HEK293 (cell line): Measurements from ENCODE around the gene ADGRD1.

Source experiments
- CTCF ChIA-PET: fragments of 350-600 bp; formaldehyde crosslinking; extraction: SDS; loops from one replicate; lab custom pipeline; 2021; ENCODE audit warnings: antibody characterized with exemption; lab: Yijun Ruan, JAX
- POLR2A ChIA-PET: fragments of 300-600 bp; formaldehyde crosslinking; extraction: SDS; loops from one replicate; lab custom pipeline; 2020; ENCODE audit warnings: antibody characterized with exemption, inconsistent platforms; lab: Yijun Ruan, JAX
- H3K27ac ChIP-seq: fragments of 200-500 bp; sonication (Bioruptor generic); 2 replicates; pipeline ENCODE4 v1.5.1; 2014; ENCODE audit warnings: low read depth, low read length, control low read depth, inconsistent platforms; ENCODE audit errors: extremely low read depth
- H3K36me3 ChIP-seq, 2 experiments: fragments of 200-500 bp in 1 of 2; sonication (Bioruptor generic) in 1 of 2; 1 replicate in 1 of 2; 2 replicates in 1 of 2; pipeline ENCODE4 v1.5.1; 2014 to 2017; ENCODE audit warnings: inconsistent platforms in 2 of 2, low read length in 2 of 2; ENCODE audit not compliant: control insufficient read depth in 2 of 2, insufficient read depth in 1 of 2
- H3K4me1 ChIP-seq: fragments of 200-500 bp; sonication (Bioruptor generic); 2 replicates; pipeline ENCODE4 v1.5.1; 2014; ENCODE audit warnings: mild to moderate bottlenecking, low read length, inconsistent platforms; ENCODE audit not compliant: control insufficient read depth, insufficient read depth
- H3K4me3 ChIP-seq: 2 replicates; pipeline ENCODE4 v1.5.1; 2011; ENCODE audit warnings: low read depth, mild to moderate bottlenecking, control low read depth, low read length, moderate library complexity
- H3K9me3 ChIP-seq: fragments of 200-500 bp; sonication (Bioruptor generic); 2 replicates; pipeline ENCODE4 v1.5.1; 2014; ENCODE audit warnings: low read depth, low read length, inconsistent platforms; ENCODE audit not compliant: control insufficient read depth, insufficient read depth
- BCL11A ChIP-seq: fragments of 450-650 bp; formaldehyde crosslinking; IDR thresholded peaks from 2 replicates; pipeline ENCODE4 v1.5.1; 2016; ENCODE audit warnings: low read depth, missing biosample characterization, missing genetic modification characterization
- SALL2 ChIP-seq: fragments of 450-650 bp; formaldehyde crosslinking; IDR thresholded peaks from 2 replicates; pipeline ENCODE4 v1.5.0; 2017; ENCODE audit warnings: missing biosample characterization, mild to moderate bottlenecking, missing genetic modification characterization, borderline replicate concordance
- SETDB1 ChIP-seq: IDR thresholded peaks from one replicate; pipeline ENCODE4 v1.6.1; 2017; ENCODE audit warnings: mild to moderate bottlenecking, low read length, moderate library complexity, mixed read lengths; ENCODE audit not compliant: insufficient read length
- SP2 ChIP-seq: fragments of 450-650 bp; formaldehyde crosslinking; IDR thresholded peaks from 2 replicates; pipeline ENCODE4 v1.5.1; 2016; ENCODE audit warnings: missing biosample characterization, missing genetic modification characterization
- SP3 ChIP-seq: fragments of 450-650 bp; formaldehyde crosslinking; IDR thresholded peaks from 2 replicates; pipeline ENCODE4 v1.5.1; 2016; ENCODE audit warnings: missing biosample characterization, missing genetic modification characterization
- ZBTB20 ChIP-seq: fragments of 450-650 bp; formaldehyde crosslinking; IDR thresholded peaks from 2 replicates; pipeline ENCODE4 v1.5.1; 2016; ENCODE audit warnings: missing biosample characterization, missing genetic modification characterization
- ZFHX2 ChIP-seq: fragments of 450-650 bp; formaldehyde crosslinking; conservative IDR thresholded peaks from 2 replicates; pipeline ENCODE4 v1.5.1; 2016; ENCODE audit warnings: missing biosample characterization, missing genetic modification characterization
- ZFP3 ChIP-seq: fragments of 450-650 bp; formaldehyde crosslinking; IDR thresholded peaks from 2 replicates; pipeline ENCODE4 v1.5.1; 2016; ENCODE audit warnings: low read depth, missing biosample characterization, missing genetic modification characterization
- ZNF174 ChIP-seq: fragments of 450-650 bp; formaldehyde crosslinking; IDR thresholded peaks from 2 replicates; pipeline ENCODE4 v1.5.0; 2017; ENCODE audit warnings: missing biosample characterization, mild to moderate bottlenecking, missing genetic modification characterization
- ZNF19 ChIP-seq: fragments of 450-650 bp; formaldehyde crosslinking; IDR thresholded peaks from 2 replicates; pipeline ENCODE4; 2016; ENCODE audit warnings: missing biosample characterization, missing genetic modification characterization, low read depth
- ZNF23 ChIP-seq: fragments of 450-650 bp; formaldehyde crosslinking; IDR thresholded peaks from 2 replicates; pipeline ENCODE4 v1.5.1; 2016; ENCODE audit warnings: missing biosample characterization, missing genetic modification characterization, borderline replicate concordance
- ZNF621 ChIP-seq: fragments of 450-650 bp; formaldehyde crosslinking; IDR thresholded peaks from 2 replicates; pipeline ENCODE4 v1.5.1; 2017; ENCODE audit warnings: missing biosample characterization, missing genetic modification characterization
- ZNF785 ChIP-seq: fragments of 450-650 bp; formaldehyde crosslinking; IDR thresholded peaks from 2 replicates; pipeline ENCODE4 v1.5.1; 2016; ENCODE audit warnings: missing biosample characterization, missing genetic modification characterization
- ZXDB ChIP-seq: fragments of 450-650 bp; formaldehyde crosslinking; IDR thresholded peaks from 2 replicates; pipeline ENCODE4 v1.5.1; 2016; ENCODE audit warnings: missing biosample characterization, missing genetic modification characterization
- TF ChIP-seq, protein P1 (sequence below): fragments of 450-650 bp; formaldehyde crosslinking; IDR thresholded peaks from 2 replicates; pipeline ENCODE4 v1.5.1; 2017; ENCODE audit warnings: missing biosample characterization, mild to moderate bottlenecking, missing genetic modification characterization, moderate library complexity
- TF ChIP-seq, protein P2 (sequence below): IDR thresholded peaks from 2 replicates; pipeline ENCODE4 v1.6.1; 2011; ENCODE audit warnings: mild to moderate bottlenecking, low read depth, low read length, borderline replicate concordance
- TF ChIP-seq, protein P3 (sequence below): fragments of 450-650 bp; formaldehyde crosslinking; IDR thresholded peaks from 2 replicates; pipeline ENCODE4 v1.5.1; 2016; ENCODE audit warnings: missing biosample characterization, missing genetic modification characterization
- TF ChIP-seq, protein P4 (sequence below): fragments of 450-650 bp; formaldehyde crosslinking; IDR thresholded peaks from 2 replicates; pipeline ENCODE4 v1.5.1; 2016; ENCODE audit warnings: missing biosample characterization, missing genetic modification characterization, low read depth
- TF ChIP-seq, protein P5 (sequence below): fragments of 450-650 bp; formaldehyde crosslinking; IDR thresholded peaks from 2 replicates; pipeline ENCODE4 v1.5.1; 2016; ENCODE audit warnings: missing biosample characterization, missing genetic modification characterization
- TF ChIP-seq, protein P6 (sequence below): fragments of 450-650 bp; formaldehyde crosslinking; IDR thresholded peaks from 2 replicates; pipeline ENCODE4 v1.5.1; 2016; ENCODE audit warnings: missing biosample characterization, missing genetic modification characterization, borderline replicate concordance

ADGRD1 gene

DNA sequence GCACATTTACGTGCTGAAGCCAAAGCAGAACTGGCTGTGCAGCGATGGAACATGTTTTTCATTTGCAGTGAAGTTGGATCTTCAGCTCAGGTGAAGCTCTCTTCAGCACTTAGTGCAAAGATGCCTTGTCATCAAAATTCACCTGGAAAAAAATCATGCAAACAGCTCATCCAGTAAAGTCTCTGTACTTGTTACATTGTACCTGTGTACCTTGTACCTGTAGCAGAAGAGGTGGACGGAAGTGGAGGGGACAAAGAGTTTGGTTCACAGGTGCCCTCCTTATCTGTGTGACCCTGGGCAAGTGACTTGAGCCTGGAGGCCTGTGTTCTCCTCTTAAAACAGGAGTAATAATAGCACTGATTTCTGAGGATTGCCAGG is 54.0 kb downstream of the ADGRD1 start:
- no peak overlapping the region for H3K4me3 ChIP-seq
- ChIA-PET POLR2A (no interaction called here), CTCF (no interaction called here)
- H3K36me3 ChIP-seq = no peaks in the 10 kb centered on the region
- H3K27ac ChIP-seq = no peak overlapping the region
- no peak for TF ChIP-seq ZFP3 (tag by site-specific recombination)
- no peak for TF ChIP-seq ZBTB20 (tag by site-specific recombination)
- no peak for TF ChIP-seq SP2 (tag by site-specific recombination)
- TF ChIP-seq, protein P1, sequence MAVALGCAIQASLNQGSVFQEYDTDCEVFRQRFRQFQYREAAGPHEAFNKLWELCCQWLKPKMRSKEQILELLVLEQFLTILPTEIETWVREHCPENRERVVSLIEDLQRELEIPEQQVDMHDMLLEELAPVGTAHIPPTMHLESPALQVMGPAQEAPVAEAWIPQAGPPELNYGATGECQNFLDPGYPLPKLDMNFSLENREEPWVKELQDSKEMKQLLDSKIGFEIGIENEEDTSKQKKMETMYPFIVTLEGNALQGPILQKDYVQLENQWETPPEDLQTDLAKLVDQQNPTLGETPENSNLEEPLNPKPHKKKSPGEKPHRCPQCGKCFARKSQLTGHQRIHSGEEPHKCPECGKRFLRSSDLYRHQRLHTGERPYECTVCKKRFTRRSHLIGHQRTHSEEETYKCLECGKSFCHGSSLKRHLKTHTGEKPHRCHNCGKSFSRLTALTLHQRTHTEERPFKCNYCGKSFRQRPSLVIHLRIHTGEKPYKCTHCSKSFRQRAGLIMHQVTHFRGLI (tag by site-specific recombination) = no peak
- TF ChIP-seq, protein P2, sequence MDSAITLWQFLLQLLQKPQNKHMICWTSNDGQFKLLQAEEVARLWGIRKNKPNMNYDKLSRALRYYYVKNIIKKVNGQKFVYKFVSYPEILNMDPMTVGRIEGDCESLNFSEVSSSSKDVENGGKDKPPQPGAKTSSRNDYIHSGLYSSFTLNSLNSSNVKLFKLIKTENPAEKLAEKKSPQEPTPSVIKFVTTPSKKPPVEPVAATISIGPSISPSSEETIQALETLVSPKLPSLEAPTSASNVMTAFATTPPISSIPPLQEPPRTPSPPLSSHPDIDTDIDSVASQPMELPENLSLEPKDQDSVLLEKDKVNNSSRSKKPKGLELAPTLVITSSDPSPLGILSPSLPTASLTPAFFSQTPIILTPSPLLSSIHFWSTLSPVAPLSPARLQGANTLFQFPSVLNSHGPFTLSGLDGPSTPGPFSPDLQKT = no peak
- TF ChIP-seq ZXDB (tag by site-specific recombination) = no peak
- TF ChIP-seq, protein P3, sequence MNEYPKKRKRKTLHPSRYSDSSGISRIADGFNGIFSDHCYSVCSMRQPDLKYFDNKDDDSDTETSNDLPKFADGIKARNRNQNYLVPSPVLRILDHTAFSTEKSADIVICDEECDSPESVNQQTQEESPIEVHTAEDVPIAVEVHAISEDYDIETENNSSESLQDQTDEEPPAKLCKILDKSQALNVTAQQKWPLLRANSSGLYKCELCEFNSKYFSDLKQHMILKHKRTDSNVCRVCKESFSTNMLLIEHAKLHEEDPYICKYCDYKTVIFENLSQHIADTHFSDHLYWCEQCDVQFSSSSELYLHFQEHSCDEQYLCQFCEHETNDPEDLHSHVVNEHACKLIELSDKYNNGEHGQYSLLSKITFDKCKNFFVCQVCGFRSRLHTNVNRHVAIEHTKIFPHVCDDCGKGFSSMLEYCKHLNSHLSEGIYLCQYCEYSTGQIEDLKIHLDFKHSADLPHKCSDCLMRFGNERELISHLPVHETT (tag by site-specific recombination) = no peak
- TF ChIP-seq ZNF785 = no peak
- no peak for TF ChIP-seq ZNF19 (tag by site-specific recombination)
- TF ChIP-seq, protein P4, sequence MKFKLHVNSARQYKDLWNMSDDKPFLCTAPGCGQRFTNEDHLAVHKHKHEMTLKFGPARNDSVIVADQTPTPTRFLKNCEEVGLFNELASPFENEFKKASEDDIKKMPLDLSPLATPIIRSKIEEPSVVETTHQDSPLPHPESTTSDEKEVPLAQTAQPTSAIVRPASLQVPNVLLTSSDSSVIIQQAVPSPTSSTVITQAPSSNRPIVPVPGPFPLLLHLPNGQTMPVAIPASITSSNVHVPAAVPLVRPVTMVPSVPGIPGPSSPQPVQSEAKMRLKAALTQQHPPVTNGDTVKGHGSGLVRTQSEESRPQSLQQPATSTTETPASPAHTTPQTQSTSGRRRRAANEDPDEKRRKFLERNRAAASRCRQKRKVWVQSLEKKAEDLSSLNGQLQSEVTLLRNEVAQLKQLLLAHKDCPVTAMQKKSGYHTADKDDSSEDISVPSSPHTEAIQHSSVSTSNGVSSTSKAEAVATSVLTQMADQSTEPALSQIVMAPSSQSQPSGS = no peak
- no peak for TF ChIP-seq BCL11A (tag by site-specific recombination)
- TF ChIP-seq, protein P5, sequence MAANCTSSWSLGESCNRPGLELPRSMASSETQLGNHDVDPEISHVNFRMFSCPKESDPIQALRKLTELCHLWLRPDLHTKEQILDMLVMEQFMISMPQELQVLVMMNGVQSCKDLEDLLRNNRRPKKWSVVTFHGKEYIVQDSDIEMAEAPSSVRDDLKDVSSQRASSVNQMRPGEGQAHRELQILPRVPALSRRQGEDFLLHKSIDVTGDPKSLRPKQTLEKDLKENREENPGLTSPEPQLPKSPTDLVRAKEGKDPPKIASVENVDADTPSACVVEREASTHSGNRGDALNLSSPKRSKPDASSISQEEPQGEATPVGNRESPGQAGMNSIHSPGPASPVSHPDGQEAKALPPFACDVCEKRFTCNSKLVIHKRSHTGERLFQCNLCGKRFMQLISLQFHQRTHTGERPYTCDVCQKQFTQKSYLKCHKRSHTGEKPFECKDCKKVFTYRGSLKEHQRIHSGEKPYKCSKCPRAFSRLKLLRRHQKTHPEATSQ (tag by site-specific recombination) = no peak
- TF ChIP-seq ZNF174 (tag by site-specific recombination) = no peak
- no peak for TF ChIP-seq SETDB1
- TF ChIP-seq SALL2 = no peak
- TF ChIP-seq ZNF621 (tag by site-specific recombination) = no peak
- TF ChIP-seq ZFHX2 (tag by site-specific recombination) = no peak
- no peaks in the 10 kb centered on the region for H3K4me1 ChIP-seq
- H3K9me3 ChIP-seq = no peaks in the 10 kb centered on the region

DNA sequence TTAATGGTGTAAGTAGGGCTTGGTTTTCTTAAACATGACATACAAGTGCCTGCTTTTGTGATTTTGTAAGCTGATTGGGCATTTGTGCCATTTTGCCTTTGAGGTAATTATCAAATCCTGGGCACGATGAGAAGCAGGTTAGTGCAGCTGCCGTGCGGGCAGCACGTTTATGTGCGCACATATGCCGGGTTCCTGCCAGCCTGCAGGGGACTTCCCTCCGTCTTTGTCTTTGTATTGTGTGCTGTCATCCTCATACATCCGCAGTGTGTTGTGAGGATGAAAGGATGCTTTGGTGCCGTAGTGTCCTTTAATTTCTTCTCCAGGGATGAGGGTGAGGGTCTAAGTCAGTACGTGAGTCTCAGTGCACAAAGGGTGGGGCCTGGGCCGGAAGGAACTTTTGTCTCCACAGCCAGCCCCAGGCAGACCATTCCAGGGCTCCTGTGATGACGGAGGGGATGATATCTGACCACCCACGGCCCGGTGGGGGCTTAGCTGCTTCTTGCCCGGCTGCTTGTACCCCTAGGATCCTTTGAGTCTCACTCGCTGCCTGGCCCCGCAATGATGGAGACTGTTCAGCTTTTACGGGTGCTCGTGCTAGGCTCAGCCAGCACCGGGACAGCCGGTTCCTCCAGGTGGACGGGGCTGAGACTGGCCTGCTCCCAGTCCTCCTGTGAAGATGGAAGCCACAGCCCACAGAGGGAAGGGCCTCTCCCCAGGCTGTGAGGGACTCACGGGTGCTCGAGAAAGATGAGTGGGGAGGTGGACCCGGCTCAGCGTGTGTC is 54.6 kb downstream of the ADGRD1 start:
- ChIA-PET CTCF (no interaction called here), POLR2A (no interaction called here)
- Histone ChIP-seq H3K4me3 (no peak overlapping the region), H3K36me3 (no peaks in the 10 kb centered on the region), H3K9me3 (no peaks in the 10 kb centered on the region), H3K4me1 (no peaks in the 10 kb centered on the region), H3K27ac (no peak overlapping the region)
- TF ChIP-seq, protein P6, sequence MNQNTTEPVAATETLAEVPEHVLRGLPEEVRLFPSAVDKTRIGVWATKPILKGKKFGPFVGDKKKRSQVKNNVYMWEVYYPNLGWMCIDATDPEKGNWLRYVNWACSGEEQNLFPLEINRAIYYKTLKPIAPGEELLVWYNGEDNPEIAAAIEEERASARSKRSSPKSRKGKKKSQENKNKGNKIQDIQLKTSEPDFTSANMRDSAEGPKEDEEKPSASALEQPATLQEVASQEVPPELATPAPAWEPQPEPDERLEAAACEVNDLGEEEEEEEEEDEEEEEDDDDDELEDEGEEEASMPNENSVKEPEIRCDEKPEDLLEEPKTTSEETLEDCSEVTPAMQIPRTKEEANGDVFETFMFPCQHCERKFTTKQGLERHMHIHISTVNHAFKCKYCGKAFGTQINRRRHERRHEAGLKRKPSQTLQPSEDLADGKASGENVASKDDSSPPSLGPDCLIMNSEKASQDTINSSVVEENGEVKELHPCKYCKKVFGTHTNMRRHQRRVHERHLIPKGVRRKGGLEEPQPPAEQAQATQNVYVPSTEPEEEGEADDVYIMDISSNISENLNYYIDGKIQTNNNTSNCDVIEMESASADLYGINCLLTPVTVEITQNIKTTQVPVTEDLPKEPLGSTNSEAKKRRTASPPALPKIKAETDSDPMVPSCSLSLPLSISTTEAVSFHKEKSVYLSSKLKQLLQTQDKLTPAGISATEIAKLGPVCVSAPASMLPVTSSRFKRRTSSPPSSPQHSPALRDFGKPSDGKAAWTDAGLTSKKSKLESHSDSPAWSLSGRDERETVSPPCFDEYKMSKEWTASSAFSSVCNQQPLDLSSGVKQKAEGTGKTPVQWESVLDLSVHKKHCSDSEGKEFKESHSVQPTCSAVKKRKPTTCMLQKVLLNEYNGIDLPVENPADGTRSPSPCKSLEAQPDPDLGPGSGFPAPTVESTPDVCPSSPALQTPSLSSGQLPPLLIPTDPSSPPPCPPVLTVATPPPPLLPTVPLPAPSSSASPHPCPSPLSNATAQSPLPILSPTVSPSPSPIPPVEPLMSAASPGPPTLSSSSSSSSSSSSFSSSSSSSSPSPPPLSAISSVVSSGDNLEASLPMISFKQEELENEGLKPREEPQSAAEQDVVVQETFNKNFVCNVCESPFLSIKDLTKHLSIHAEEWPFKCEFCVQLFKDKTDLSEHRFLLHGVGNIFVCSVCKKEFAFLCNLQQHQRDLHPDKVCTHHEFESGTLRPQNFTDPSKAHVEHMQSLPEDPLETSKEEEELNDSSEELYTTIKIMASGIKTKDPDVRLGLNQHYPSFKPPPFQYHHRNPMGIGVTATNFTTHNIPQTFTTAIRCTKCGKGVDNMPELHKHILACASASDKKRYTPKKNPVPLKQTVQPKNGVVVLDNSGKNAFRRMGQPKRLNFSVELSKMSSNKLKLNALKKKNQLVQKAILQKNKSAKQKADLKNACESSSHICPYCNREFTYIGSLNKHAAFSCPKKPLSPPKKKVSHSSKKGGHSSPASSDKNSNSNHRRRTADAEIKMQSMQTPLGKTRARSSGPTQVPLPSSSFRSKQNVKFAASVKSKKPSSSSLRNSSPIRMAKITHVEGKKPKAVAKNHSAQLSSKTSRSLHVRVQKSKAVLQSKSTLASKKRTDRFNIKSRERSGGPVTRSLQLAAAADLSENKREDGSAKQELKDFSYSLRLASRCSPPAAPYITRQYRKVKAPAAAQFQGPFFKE (tag by site-specific recombination) = no peak
- TF ChIP-seq SP3 (no peak), ZNF23 (no peak)
